HepG2 (cell line): ENCODE results near the gene SEPTIN10. TPM values are rescaled to one million over a fixed set of nuclear protein-coding genes. Genes with fewer than 3 reads are reported as not detected.

Experiments used
- GABPB1 ChIP-seq: IDR thresholded peaks from 2 replicates; pipeline ENCODE4 v1.6.1; 2016; ENCODE audit warnings: mild to moderate bottlenecking, missing genetic modification reagents, moderate library complexity, missing compliant biosample characterization
- HNRNPLL ChIP-seq: fragments of 200-400 bp; formaldehyde crosslinking; IDR thresholded peaks from 2 replicates; pipeline ENCODE4 v1.6.1; 2017; ENCODE audit warnings: mild to moderate bottlenecking, low read depth, low read length; ENCODE audit not compliant: poor library complexity, severe bottlenecking
- KLF16 ChIP-seq, 2 experiments: sonication (generic) in 1 of 2; formaldehyde crosslinking in 1 of 2; IDR thresholded peaks; 2 replicates each; pipeline versions ENCODE4 v1.6.1 to v1.8.0; 2016 to 2023; ENCODE audit warnings: missing genetic modification reagents in 2 of 2, missing compliant biosample characterization in 1 of 2
- MEIS1 ChIP-seq: sonication (generic); formaldehyde crosslinking; IDR thresholded peaks from 2 replicates; pipeline ENCODE4 v1.9.0; 2021; ENCODE audit warnings: mild to moderate bottlenecking, missing genetic modification reagents, moderate library complexity, borderline replicate concordance
- NCOA5 ChIP-seq: sonication (generic); formaldehyde crosslinking; IDR thresholded peaks from 2 replicates; pipeline ENCODE4 v1.4.0; 2020; ENCODE audit warnings: missing genetic modification reagents
- PCBP2 ChIP-seq: fragments of 200-400 bp; formaldehyde crosslinking; optimal IDR thresholded peaks from 2 replicates; pipeline ENCODE3; 2018; ENCODE audit warnings: low read length, low read depth; ENCODE audit not compliant: poor library complexity, severe bottlenecking
- POGZ ChIP-seq: sonication (generic); formaldehyde crosslinking; IDR thresholded peaks from 2 replicates; pipeline ENCODE4 v1.4.0; 2020; ENCODE audit warnings: mild to moderate bottlenecking, missing genetic modification reagents
- RFX3 ChIP-seq: IDR thresholded peaks from 2 replicates; pipeline ENCODE4 v1.6.1; 2016; ENCODE audit warnings: missing biosample characterization, missing genetic modification reagents
- RNF2 ChIP-seq: fragments of 450-650 bp; conservative IDR thresholded peaks from 2 replicates; pipeline ENCODE4 v1.6.1; 2016; ENCODE audit warnings: low read depth
- RXRA ChIP-seq: sonication (generic); formaldehyde crosslinking; IDR thresholded peaks from 2 replicates; pipeline ENCODE4 v1.5.1; 2020; ENCODE audit warnings: missing genetic modification reagents
- SIX1 ChIP-seq: sonication (generic); formaldehyde crosslinking; IDR thresholded peaks from 2 replicates; pipeline ENCODE4 v1.4.0; 2020; ENCODE audit warnings: missing genetic modification reagents, borderline replicate concordance
- ZBTB1 ChIP-seq: sonication (generic); formaldehyde crosslinking; IDR thresholded peaks from 2 replicates; pipeline ENCODE4 v1.4.0; 2020; ENCODE audit warnings: missing genetic modification reagents, borderline replicate concordance
- ZBTB42 ChIP-seq: sonication (generic); formaldehyde crosslinking; IDR thresholded peaks from 2 replicates; pipeline ENCODE4 v1.5.0; 2020; ENCODE audit warnings: mild to moderate bottlenecking, missing genetic modification reagents
- ZNF10 ChIP-seq: sonication (generic); formaldehyde crosslinking; IDR thresholded peaks from 2 replicates; pipeline ENCODE4 v1.4.0; 2020; ENCODE audit warnings: mild to moderate bottlenecking, low read depth, missing genetic modification reagents, borderline replicate concordance
- ZNF101 ChIP-seq: sonication (generic); formaldehyde crosslinking; IDR thresholded peaks from 2 replicates; pipeline ENCODE4 v1.4.0; 2020; ENCODE audit warnings: mild to moderate bottlenecking, low read depth, missing genetic modification reagents, borderline replicate concordance
- ZNF232 ChIP-seq: sonication (generic); formaldehyde crosslinking; IDR thresholded peaks from 2 replicates; pipeline ENCODE4 v1.4.0; 2020; ENCODE audit warnings: missing genetic modification reagents, borderline replicate concordance
- ZNF263 ChIP-seq: sonication (generic); formaldehyde crosslinking; IDR thresholded peaks from 2 replicates; pipeline ENCODE4 v1.4.0; 2020; ENCODE audit warnings: missing genetic modification reagents
- ZNF337 ChIP-seq: sonication (generic); formaldehyde crosslinking; IDR thresholded peaks from 2 replicates; pipeline ENCODE4 v1.5.1; 2020; ENCODE audit warnings: missing genetic modification reagents, low read depth, mild to moderate bottlenecking, borderline replicate concordance
- ZNF563 ChIP-seq: sonication (generic); formaldehyde crosslinking; IDR thresholded peaks from 2 replicates; pipeline ENCODE4 v1.8.0; 2022; ENCODE audit warnings: mild to moderate bottlenecking, moderate library complexity, missing genetic modification reagents
- ZNF572 ChIP-seq: sonication (generic); formaldehyde crosslinking; IDR thresholded peaks from 2 replicates; pipeline ENCODE4 v1.5.1; 2020; ENCODE audit warnings: mild to moderate bottlenecking, missing genetic modification reagents
- ZNF577 ChIP-seq: sonication (generic); formaldehyde crosslinking; IDR thresholded peaks from 2 replicates; pipeline ENCODE4 v1.4.0; 2020; ENCODE audit warnings: mild to moderate bottlenecking, low read depth, missing genetic modification reagents, borderline replicate concordance
- ZNF766 ChIP-seq: sonication (generic); formaldehyde crosslinking; IDR thresholded peaks from 2 replicates; pipeline ENCODE4 v1.5.0; 2020; ENCODE audit warnings: missing genetic modification reagents, borderline replicate concordance
- ZSCAN30 ChIP-seq: sonication (generic); formaldehyde crosslinking; IDR thresholded peaks from 2 replicates; pipeline ENCODE4 v1.5.0; 2020; ENCODE audit warnings: mild to moderate bottlenecking, missing genetic modification reagents
- polyA plus RNA-seq, 8 experiments: library from polyadenylated mRNA; depleted of rRNA in 3 of 8; stranded (reverse) in 7 of 8; unstranded in 1 of 8; fragments of >200 nt; fragmentation: Illumina TruSeq in 4 of 8; extraction: Trizol in 4 of 8; gene quantifications; 2 replicates each; pipeline versions ENCODE4 v1.2.1 to v1.2.3, GENCODE V29; 2011 to 2016; ENCODE audit warnings: low read depth in 4 of 8, missing spikeins in 1 of 8, mixed read lengths in 1 of 8; ENCODE audit not compliant: insufficient read depth in 1 of 8
- total RNA-seq, 5 experiments: library from RNA; depleted of rRNA; stranded (reverse); fragments of >200 nt; fragmentation: Illumina TruSeq; extraction: Trizol; gene quantifications; 2 replicates each; pipeline ENCODE4 v1.2.3, GENCODE V29; 2016; ENCODE audit warnings: low read depth in 1 of 5
- TF ChIP-seq, protein P1 (sequence below): IDR thresholded peaks from 2 replicates; pipeline ENCODE4 v1.6.1; 2018; ENCODE audit warnings: missing genetic modification reagents, mild to moderate bottlenecking, missing compliant biosample characterization
- TF ChIP-seq, protein P2 (sequence below): IDR thresholded peaks from 2 replicates; pipeline ENCODE4 v1.4.0; 2020; ENCODE audit warnings: mild to moderate bottlenecking, missing genetic modification reagents

Gene SEPTIN10
- total and polyA plus RNA-seq, 2 of the 13 experiments (the other 11 are each of a cell fraction or from before 2014, with no cell fraction given), result 45.8 to 67.5 TPM

DNA sequence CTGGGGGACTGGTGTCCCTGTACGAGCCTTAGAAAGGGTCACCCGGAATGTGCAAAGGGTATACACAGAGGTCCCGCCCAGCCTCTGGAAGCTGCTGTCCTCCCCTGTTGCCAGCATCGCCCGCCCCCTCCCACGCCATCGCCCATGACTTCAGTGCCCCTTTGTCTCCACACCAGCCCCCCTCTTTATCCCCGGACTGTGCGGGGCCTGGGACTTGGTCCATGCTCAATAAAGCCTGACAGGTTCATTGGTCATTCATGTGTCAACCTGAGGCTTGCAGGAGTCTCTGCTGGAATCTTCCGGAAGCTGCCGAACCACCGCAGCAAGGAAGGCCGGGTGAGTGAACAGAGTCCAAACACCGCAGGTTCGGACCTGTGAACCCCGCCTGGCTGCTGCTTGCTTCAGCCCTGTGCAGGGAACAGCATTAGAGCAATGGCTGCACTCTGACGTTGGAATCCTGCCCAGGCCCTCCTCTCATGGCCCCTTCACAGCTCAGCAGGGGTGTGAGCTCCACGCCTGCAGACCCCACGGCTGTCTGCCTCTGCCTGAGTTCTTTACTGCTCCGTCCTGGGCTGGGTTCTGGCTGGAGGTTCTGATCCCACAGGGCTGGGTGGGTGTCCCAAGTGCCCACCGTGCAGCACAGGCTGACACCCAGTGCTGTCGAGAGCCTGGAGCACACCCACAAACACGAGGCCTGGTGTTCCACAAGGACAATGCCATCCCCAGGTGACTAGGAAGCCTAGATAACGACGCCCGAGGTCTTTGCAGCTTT lies 96.5 kb downstream of the SEPTIN10 start (continued):
- TF ChIP-seq MEIS1 (CRISPR knock-in tag), result 0 out of 2 replicates have a peak, but pooled peaks have one; percentile 48
- TF ChIP-seq, protein P1, sequence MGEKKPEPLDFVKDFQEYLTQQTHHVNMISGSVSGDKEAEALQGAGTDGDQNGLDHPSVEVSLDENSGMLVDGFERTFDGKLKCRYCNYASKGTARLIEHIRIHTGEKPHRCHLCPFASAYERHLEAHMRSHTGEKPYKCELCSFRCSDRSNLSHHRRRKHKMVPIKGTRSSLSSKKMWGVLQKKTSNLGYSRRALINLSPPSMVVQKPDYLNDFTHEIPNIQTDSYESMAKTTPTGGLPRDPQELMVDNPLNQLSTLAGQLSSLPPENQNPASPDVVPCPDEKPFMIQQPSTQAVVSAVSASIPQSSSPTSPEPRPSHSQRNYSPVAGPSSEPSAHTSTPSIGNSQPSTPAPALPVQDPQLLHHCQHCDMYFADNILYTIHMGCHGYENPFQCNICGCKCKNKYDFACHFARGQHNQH (CRISPR knock-in tag), result 0 out of 2 replicates have a peak, but pooled peaks have one; percentile 25
- TF ChIP-seq ZNF572 (CRISPR knock-in tag), result peak; percentile 77; the same call in 1 of the 2 replicates
- no peak for TF ChIP-seq ZNF10 (CRISPR knock-in tag)
- no peak for TF ChIP-seq RFX3 (CRISPR knock-in tag)
- peak; percentile 85 for TF ChIP-seq ZNF563 (CRISPR knock-in tag)
- TF ChIP-seq ZSCAN30 (CRISPR knock-in tag), result peak; percentile 76; the same call in 1 of the 2 replicates
- peak; percentile 43; the same call in 1 of the 2 replicates for TF ChIP-seq ZBTB42 (CRISPR knock-in tag)
- TF ChIP-seq KLF16 (CRISPR knock-in tag; IDR thresholded peaks at IDR 0.05), result 0 out of 4 replicates have a peak, but pooled peaks of 1 of the 2 experiments have one; percentile 28
- TF ChIP-seq ZBTB1, result 0 out of 2 replicates have a peak, but pooled peaks have one; percentile 64
- no peak for TF ChIP-seq RXRA (CRISPR knock-in tag)
- peak; percentile 47 for TF ChIP-seq GABPB1 (CRISPR knock-in tag)
- peak; percentile 50; the same call in 1 of the 2 replicates for TF ChIP-seq POGZ (CRISPR knock-in tag)
- TF ChIP-seq NCOA5 (CRISPR knock-in tag), result no peak
- TF ChIP-seq ZNF577 (CRISPR knock-in tag), result no peak
- TF ChIP-seq, protein P2, sequence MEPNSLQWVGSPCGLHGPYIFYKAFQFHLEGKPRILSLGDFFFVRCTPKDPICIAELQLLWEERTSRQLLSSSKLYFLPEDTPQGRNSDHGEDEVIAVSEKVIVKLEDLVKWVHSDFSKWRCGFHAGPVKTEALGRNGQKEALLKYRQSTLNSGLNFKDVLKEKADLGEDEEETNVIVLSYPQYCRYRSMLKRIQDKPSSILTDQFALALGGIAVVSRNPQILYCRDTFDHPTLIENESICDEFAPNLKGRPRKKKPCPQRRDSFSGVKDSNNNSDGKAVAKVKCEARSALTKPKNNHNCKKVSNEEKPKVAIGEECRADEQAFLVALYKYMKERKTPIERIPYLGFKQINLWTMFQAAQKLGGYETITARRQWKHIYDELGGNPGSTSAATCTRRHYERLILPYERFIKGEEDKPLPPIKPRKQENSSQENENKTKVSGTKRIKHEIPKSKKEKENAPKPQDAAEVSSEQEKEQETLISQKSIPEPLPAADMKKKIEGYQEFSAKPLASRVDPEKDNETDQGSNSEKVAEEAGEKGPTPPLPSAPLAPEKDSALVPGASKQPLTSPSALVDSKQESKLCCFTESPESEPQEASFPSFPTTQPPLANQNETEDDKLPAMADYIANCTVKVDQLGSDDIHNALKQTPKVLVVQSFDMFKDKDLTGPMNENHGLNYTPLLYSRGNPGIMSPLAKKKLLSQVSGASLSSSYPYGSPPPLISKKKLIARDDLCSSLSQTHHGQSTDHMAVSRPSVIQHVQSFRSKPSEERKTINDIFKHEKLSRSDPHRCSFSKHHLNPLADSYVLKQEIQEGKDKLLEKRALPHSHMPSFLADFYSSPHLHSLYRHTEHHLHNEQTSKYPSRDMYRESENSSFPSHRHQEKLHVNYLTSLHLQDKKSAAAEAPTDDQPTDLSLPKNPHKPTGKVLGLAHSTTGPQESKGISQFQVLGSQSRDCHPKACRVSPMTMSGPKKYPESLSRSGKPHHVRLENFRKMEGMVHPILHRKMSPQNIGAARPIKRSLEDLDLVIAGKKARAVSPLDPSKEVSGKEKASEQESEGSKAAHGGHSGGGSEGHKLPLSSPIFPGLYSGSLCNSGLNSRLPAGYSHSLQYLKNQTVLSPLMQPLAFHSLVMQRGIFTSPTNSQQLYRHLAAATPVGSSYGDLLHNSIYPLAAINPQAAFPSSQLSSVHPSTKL (CRISPR knock-in tag), result peak; percentile 26; the same call in 1 of the 2 replicates
- TF ChIP-seq HNRNPLL, result peak; percentile 51
- TF ChIP-seq ZNF232, result peak; percentile 39; the same call in 1 of the 2 replicates
- no peak for TF ChIP-seq PCBP2
- TF ChIP-seq ZNF263 (CRISPR knock-in tag), result peak; percentile 52; the same call in 1 of the 2 replicates
- no peak; the same call in 1 of the 2 replicates for TF ChIP-seq ZNF101
- 0 out of 2 replicates have a peak, but pooled peaks have one; percentile 16 for TF ChIP-seq SIX1 (CRISPR knock-in tag)
- TF ChIP-seq ZNF337, result peak; percentile 63; the same call in 1 of the 2 replicates
- TF ChIP-seq RNF2, result peak; percentile 26
- 0 out of 2 replicates have a peak, but pooled peaks have one; percentile 36 for TF ChIP-seq ZNF766 (CRISPR knock-in tag)
